ENCODE data around the gene RNLS.

RNLS gene

GRCh38 chr10:88428442-88428841 lies 154.7 kb downstream of the RNLS start:
- peak; percentile 24 for DNase-seq (ENCODE audit: low read depth)

DNA sequence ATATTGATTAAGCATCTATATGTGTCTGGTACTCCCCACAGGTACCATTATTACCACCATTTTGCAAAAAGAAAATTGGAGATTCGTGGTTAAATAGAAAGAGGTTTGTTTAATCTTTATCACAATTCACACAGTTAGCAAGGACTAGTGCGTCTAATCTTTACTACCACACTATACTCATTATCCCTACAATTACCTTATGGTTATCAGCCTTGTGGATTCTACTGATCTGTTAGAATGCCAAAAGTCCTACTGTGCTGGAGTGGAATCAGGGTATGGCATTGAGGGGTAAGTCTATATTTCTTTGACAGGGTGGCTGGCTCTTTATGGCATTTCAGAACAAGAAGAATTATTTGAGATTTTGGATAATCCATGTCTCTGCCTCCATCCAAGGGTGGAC lies 156.1 kb downstream of the RNLS start:
- DNase-seq (ENCODE audit: low read depth) = no peak

DNA sequence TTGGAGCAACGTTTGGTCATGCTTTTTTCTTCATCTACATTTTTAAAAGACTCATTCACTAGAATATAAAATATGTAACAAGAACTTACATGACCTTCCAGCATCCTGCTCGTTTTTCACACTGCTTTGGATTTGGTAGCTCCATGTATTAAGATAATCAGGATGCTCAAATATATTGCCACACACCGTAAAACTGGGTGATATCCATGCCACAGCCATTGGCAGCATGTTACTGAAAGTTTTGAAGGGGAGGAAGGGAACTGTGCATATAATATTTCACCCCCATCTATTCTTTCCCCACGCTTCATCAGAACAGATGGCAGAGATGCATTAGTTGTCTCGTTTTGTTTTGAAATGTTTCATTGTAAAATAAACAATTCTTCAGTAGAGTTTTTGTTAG lies 158.2 kb downstream of the RNLS start:
- DNase-seq (ENCODE audit: low read depth) = no peak

DNA sequence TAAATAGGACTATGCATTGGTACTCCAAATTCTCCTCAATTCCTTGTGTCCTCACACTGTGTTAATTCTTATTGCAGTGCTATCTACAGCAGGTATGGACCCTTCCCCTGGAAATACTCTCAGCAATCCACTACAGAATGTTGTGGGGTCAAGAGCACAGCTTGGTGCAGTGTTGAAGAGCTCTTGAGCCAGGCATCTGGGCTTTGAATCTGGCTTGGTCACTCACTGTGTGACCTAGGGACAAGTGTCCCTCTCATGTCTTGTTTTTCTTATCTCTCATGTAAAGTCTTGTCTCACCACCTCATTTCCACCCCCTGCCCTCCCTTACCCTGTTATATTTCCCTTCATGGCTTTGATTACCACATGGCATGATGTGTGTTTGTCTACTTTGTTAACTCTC lies 159.4 kb downstream of the RNLS start:
- DNase-seq (ENCODE audit: low read depth) = no peak

DNA sequence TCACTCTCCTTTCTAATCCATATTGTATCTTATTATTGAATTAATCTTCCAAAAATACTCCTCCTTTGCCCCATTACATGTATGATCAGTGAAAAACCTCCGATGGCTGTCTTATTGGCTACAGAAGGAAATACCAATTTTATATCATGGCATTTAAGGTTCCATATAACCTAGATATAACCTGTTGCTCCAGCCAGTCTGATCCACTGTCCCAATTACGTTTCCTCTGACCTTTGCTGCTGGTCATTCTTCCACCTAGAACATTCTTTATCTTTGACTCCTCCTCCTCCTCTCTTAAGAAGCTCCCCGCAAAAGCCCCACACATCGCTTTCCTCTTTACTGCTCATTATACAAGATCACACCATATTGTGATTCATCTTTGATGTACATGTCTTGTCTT lies 161.5 kb downstream of the RNLS start:
- no peak for DNase-seq (ENCODE audit: low read depth)

GRCh38 chr10:88418871-88419270 lies 164.2 kb downstream of the RNLS start:
- DNase-seq (ENCODE audit: low read depth) = no peak

GRCh38 chr10:88417387-88418030 lies 165.6 kb downstream of the RNLS start:
- DNase-seq (ENCODE audit: low read depth) = no peak

- no peak for DNase-seq (ENCODE audit: low read depth)
Observed at GRCh38 chr10:88416801-88417200, 166.3 kb downstream of the RNLS start.

GRCh38 chr10:88415533-88416130 lies 167.5 kb downstream of the RNLS start:
- no peak for DNase-seq (ENCODE audit: low read depth)

DNA sequence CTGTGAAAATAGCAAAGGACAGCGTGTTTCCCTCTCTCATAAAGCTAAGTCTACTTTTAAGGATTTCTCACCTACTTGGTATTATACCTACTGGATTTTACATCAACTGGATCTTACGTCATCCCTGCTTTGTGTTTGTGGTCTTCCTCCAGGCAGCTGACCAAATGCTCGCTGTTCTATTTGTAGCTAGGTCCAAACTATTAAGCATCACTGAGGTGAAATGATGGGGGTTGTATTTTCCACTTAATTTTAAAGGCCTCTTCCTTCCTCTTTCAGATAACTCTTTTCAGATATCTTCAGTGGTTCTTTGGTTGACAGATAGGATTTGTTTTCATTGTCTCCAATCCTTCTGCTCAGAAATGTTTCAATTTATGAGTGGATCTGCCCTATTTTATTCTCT lies 169.7 kb downstream of the RNLS start:
- DNase-seq (ENCODE audit: low read depth) = no peak

DNA sequence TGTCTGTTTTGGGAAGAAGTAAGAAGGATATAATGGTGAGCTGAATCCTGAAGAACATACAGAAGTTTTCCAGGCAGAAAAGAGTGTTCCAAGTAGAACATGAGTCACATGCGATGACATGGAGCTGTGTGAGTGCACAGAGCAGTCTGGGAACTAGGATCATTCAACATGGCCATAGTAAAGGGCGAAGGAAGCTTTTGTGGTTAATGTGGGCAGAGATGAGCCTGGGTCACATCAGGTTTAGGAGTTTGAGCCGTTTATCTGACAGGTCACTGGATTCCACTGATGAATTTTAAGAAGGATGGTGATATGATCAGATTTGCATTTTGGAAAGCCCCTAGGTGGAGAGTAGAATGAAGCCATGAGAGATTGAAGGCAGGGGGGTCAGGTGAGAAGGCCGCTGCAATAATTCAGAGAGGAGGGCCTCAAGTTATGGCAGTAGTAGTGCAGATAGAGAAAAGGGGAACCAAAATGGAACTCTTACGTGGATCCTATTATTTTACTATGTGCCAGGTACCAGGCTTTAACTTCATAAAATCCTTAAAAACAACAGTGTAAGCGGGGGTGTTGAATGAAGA lies 171.3 kb downstream of the RNLS start:
- no peak for DNase-seq (ENCODE audit: low read depth)

- no peak for DNase-seq (ENCODE audit: low read depth)
Observed at GRCh38 chr10:88409824-88410223, 173.3 kb downstream of the RNLS start.

DNA sequence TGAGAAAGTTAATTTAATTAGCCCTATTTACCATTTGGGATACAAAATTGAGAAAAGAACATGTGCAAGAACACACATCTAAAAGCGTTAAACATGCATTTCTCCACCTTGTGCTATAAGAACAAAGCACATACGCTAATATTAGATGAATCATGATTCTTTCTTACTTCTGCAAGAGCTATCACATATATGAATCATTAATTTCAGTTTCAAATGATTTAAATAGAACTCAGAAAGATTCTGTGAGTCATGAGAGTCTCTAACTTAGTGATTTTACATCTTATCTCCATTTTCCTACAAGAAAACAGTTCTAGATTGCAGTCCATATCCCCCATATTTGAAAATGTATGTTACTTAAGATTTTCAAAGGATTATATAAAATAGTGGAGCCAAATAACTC lies 173.9 kb downstream of the RNLS start:
- no peak for DNase-seq (ENCODE audit: low read depth)

DNA sequence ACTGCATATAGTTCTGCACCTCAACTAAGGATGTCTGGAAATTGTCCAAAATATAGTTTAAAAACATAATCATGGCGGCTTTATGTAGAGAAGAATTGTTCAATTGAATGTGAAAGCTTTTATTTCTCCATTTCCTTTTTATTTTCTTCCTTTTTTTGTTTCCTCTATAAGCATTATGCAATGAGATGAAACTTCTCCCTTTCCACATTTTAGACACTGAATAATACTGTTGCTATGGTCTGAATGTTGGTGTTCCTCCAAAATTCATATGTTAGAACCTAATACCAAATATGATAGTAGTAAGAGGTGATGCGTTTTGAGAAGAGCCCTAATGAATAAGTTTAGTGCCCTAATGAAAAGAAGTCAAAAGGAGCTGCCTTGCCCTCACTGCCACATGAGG lies 175.0 kb downstream of the RNLS start:
- DNase-seq (ENCODE audit: low read depth) = no peak

DNA sequence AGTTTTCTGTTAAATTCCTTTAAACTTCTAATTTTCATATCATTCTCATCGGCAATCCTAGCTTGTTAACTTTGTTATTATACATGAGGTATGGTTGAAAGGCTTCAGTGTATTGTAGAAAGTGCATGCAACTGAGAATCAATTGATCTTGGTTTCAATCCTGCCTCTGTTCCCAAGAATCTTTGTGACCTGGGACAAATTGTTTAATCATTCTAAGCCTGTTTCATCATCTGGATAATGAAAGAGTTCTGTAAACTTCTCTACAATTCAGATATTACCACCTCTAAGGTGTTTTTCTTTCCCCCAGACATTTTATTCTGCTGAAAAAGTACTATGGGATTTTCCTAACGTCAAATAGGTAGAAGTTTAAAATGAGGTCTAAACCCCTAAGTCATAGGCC lies 179.0 kb downstream of the RNLS start:
- DNase-seq (ENCODE audit: low read depth) = no peak

DNA sequence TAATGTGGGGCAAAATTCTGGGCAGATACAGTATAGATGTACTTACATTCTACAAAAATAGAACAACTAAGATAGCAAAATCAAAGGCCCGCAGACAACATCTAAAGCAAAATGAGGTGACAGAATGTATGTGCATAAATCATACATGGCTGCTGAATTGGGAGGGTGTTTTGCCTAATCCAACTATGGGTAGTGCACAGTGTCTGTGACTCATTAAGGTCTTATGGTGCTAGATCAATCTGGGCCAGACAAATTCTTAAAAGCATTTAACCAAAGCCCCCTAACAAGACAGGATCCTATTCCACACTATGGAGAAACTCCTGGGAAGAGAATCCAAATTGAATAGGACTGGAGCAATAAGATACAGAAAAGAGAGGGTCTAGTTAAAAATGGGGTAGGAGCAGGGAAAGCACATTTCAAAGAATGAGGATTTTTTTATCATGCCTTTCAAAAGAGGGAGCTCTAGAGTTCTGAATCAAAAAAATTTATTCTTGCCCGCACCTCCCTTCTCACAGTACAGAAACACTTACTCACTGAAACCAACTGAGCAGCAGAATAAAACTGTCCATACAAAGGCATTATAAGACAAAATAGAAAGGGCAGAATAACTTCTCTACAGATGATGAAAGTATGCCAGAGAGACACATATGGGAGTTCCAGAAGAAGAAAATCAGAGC lies 181.3 kb downstream of the RNLS start:
- DNase-seq (ENCODE audit: low read depth) = no peak

GRCh38 chr10:88399240-88399639 lies 183.9 kb downstream of the RNLS start:
- DNase-seq (ENCODE audit: low read depth) = no peak

- no peak for DNase-seq (ENCODE audit: low read depth)
Observed at GRCh38 chr10:88395677-88396076, 187.4 kb downstream of the RNLS start.

GRCh38 chr10:88392222-88392621 lies 190.9 kb downstream of the RNLS start:
- DNase-seq (ENCODE audit: low read depth) = no peak

DNA sequence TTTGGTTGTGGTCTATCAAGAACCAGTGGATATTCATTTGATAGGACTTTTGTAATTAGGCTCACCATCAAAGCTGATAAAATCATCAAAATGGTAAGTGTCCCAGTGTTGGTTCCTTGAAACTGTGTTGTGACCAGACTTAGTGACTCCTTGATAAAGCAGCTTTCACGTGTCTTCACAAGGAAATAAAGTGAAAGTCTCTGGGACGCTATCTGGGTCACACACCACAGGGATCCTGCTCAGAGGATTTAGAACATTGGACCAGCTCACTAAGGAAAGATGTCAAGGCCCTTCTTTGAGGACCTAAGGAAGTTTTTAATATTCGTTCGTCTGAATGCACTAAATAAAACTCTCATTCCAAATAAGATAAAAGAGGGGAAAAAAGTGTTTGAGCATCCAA lies 193.1 kb downstream of the RNLS start:
- no peak for DNase-seq (ENCODE audit: low read depth)

DNA sequence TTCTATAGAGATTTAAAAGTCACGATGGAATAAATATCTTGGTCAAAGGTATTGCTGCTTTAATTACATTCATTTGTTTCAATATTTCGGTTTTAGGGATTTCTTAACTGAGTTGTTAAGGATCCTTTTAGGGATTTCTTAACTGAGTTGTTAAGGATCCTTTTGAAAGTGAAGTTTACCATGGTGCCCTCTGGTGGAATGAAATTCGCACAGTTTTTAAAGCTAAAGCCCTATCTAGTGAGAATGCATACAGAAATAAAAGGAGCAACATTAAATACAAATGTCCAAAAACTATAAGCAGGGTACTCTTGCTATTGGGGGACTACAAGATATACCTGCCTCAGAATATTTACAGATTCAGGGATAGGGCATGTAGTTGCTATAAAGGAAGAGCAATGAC lies 193.7 kb downstream of the RNLS start:
- DNase-seq (ENCODE audit: low read depth) = peak; percentile 15

DNA sequence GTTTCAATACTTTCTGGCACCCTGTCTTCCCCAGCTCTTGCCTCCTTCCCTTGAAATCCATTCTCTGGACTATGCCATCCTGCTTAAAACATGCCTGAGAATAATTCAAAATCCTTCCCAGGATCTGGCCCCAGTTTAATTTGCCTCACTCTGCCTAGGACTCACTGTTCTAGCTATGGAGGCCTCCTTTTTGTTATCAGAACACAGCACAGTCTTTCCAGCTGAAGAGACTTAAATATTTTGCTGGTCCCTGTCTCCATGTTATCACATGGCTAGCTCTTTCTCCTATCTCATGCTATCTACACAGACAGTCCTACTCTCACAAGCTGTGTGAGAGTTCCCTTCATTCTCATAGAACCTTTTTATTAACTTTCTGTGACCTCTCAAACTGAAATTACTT lies 194.8 kb downstream of the RNLS start:
- DNase-seq (ENCODE audit: low read depth) = no peak

Data from GM04503 (cell line).